ENCODE measurements around the gene NOC3L. TPM values are rescaled to one million over a fixed set of nuclear protein-coding genes. Genes with fewer than 3 reads are reported as not detected.
"Not testable (repeated sequence)": the region's sequence is repeated elsewhere in the genome, so short reads cannot be mapped to it uniquely, and the experiment has no call there.

NOC3L gene, protein sequence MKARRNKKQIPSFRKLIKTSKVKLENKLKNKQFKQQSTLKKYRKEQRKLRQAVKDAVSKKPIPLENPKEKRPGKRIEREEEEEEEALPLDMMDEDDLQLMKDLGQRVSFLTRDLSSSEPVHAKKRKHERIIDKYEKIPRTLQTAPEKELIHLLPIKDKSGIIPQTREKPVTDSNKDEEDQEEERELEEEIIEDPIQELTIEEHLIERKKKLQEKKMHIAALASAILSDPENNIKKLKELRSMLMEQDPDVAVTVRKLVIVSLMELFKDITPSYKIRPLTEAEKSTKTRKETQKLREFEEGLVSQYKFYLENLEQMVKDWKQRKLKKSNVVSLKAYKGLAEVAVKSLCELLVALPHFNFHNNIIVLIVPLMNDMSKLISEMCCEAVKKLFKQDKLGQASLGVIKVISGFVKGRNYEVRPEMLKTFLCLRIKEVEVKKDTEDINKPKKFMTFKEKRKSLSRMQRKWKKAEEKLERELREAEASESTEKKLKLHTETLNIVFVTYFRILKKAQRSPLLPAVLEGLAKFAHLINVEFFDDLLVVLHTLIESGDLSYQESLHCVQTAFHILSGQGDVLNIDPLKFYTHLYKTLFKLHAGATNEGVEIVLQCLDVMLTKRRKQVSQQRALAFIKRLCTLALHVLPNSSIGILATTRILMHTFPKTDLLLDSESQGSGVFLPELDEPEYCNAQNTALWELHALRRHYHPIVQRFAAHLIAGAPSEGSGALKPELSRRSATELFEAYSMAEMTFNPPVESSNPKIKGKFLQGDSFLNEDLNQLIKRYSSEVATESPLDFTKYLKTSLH
- total RNA-seq = 20.8 TPM

DNA sequence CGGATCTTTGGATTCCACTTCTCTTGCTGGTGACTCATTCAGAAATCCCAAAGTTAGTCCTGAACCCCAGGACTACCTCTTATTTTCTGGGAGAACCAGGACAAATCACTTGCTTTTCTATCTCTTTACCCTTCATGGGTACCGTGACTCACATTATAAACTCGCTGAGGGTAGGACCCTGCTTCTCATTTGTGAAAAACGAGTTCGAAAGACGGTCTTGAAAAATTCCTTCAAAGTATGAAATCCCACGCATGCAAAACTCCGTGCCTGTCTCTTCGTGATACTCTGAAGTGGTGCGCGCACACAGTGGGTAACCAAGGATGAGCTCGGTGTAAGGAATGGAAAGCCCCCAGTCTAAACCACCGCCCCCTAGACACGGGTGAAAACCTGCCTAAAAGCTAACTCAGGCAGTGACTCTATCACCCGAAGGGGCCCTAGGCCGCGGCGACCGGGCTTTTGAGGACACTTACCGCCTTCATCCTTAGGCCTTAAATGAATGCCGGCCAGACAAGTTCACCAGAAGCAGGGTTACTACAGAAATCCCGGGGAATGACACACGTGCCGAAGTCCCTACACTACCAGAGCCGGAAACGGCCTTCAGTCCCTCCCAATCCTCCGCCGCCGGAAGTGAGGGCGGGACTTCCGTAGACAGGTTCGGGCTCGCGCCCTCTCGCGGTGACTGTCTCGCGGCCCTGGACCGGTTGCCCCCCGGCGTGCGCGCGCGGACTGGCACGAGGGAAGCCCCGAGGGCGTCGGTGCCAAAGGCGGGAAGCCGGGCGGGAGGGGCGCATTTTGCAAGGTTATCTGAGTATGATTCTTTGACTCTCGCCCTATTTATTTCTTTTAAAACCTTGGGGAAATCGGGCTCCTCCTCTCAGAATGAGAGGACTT, at the start of gene NOC3L:
Gene NOC3L, minus strand, starts transcription at position 580 of the 891 bp plus-strand sequence. Its CDS starts 101 bp downstream, at position 479.
- no peak for FAIRE-seq

DNA sequence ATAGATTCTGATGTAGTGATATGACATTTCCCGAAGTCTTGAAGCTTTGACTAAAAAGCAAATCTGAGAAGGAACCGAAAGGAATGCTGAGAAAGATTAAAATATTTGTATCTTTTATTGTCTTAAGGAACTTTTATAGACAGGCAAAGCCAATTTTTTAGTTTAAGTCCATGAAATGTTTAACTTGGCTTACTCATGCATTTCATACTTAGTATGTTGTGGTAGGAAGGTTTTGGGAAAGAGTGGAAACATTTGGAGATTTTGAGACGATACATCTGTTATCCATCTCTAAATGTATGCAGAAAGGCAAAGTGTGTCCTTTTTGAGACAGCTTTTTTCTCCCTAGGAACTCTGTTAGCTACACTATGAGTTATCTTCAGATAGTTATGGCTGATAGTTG, 49.7 kb upstream of the NOC3L start:
- DNase-seq (ENCODE audit: low spot score in 2 of 2) (no peak), FAIRE-seq (no peak)

More for the DNA sequence above, at the start of gene NOC3L:
- peak; percentile 76 to 89 for DNase-seq (ENCODE audit: low spot score in 2 of 2)

DNA sequence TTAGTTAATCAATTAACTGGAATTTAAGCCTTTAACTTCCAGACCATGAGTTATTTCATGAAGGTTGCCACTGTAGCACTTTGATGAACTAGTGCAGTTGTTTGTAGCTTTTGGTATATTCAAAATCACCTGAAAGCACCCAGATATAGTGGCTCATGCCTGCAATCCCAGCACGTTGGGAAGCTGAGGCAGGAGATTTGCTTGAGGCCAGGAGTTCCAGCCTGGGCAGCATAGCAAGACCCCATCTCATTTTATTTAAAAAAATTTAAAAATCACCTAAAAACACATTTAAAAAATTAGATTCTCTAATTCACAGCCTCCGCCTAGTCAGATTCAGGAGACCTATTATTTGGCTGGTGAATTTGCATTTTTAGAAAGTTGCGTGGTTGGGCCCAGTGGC, 48.6 kb upstream of the NOC3L start:
- no peak for FAIRE-seq
- DNase-seq (ENCODE audit: low spot score in 2 of 2) = no peak

DNA sequence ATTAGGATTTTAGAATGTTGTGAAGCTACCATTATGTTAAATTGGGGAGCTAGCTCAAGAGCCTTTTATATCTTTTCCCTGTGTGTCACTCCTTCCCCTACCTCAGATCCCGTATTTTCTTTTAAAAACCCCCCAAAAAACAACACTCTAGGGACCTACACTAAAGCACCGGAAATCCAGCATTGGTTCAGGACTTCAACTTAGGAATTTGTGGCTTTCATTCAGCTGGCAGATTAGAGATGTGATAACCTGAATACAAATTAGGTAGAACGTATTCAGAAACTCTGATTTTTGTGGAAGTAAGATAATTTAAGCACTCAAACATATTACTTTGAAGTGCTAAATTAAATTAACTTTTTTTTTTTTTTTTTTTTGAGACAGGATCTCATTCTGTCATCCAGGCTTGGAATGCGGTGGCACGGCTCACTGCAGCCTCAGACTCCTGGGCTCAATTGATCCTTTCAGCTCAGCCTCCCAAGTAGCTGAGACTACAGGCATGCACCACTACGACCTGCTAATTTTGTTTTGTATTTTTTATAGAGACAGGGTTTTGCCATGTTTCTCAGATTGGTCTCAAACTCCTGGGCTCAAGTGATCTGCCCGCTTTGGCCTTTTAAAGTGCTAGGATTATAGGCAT, 46.4 kb upstream of the NOC3L start:
- DNase-seq (ENCODE audit: low spot score in 2 of 2) (no peak), FAIRE-seq (no peak)

DNA sequence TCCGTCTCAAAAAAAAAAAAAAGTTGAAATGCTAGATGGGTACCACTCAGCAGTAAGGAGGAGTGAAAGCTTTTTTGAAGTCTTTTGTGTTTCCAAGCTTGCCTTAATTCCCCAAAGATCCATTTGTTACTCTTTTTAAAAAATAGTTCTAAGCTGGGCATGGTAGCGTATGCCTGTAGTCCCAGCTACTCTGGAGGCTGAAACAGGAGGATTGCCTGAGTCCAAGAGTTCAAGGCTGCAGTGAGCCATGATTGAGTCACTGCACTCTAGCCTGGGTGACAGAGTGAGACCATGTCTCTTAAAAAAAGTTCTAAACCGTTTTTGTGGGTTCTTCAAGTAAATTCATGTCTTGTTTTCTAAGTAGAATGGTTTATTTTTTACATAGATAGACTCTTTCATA, 44.9 kb upstream of the NOC3L start:
- no peak for DNase-seq (ENCODE audit: low spot score in 2 of 2)
- no peak for FAIRE-seq

DNA sequence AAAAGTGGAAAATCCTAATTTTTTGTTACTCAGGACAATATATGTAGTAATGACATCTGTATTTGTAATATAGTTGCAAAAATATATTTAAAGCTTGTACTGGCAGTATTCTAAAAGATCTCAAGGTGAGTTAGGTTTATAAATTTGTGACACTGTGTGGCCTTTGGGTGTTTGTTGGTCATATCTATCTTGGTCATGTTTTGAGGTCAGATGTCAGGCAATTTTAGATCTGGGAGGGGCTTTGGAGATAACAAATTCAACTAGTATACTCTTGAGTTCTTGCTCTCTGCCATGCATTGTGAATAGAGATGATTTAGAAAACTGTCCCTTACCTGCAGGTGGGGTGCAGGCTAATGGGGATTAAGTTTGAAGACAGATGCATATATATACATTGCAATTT, 42.7 kb upstream of the NOC3L start:
- DNase-seq (ENCODE audit: low spot score in 2 of 2) = no peak
- FAIRE-seq = no peak

DNA sequence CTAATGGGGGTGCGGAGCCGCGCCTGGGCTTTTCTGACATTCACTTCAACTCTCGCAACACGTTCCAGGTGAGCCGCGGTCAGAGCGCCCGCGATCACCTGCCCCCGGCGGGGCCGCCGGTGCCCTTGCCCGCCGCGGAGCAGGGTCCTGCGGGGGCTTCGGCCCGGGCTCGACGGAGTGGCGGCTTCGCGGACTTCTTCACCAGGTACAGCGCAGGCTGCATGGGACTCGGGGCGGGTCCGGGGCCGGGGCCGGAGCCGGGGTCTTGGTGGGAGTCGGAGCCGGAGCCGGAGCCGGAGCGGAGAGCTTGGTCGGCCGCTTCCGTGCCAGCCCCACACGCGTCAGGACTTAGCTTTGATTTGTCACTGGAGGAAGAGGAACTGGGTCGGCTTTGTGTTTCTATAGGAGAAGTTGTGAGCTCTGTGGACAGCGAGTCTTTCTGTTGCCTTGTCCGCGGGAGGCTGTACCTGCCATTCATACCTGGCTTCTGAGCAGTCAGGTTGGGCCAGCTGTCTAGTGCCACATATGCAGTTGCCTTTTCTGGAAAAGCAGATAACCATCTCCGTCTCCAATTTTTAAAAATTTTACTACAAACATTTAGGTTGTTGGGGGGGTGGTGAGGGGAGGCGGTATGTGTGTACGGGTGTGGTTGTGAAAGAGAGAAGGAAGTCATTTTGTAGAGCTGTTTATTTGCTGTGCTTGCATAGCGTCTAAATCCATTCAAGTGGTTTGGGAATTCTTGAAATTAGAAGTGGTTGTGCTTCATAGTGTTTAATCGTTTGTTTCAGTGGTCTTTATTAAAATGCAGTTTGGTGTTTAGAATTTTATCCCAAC, 40.9 kb upstream of the NOC3L start:
- DNase-seq (ENCODE audit: low spot score in 2 of 2) (peak; percentile 33 to 52), FAIRE-seq (no peak)

DNA sequence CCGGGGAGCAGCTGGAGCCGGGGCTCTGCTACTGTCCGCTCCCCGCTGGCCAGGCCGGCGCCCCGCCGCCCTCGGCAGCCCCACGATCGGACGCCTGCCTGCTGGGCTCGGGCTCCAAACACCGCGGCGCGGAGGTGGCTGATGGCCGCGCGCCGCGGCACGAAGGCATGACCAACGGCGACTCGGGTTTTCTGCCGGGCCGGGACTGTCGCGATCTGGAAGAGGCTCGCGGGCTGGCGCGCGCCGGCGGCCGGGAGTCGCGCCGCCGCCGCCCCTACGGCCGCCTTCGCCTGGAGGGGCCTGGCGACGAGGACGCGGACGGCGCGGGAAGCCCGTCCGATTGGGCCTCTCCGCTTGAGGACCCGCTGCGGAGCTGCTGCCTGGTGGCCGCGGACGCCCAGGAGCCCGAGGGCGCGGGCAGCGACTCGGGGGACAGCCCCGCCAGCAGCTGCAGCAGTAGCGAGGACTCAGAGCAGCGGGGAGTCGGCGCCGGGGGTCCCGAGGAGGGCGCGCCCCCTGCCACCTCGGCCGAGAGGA, 40.2 kb upstream of the NOC3L start:
- no peak for FAIRE-seq

DNA sequence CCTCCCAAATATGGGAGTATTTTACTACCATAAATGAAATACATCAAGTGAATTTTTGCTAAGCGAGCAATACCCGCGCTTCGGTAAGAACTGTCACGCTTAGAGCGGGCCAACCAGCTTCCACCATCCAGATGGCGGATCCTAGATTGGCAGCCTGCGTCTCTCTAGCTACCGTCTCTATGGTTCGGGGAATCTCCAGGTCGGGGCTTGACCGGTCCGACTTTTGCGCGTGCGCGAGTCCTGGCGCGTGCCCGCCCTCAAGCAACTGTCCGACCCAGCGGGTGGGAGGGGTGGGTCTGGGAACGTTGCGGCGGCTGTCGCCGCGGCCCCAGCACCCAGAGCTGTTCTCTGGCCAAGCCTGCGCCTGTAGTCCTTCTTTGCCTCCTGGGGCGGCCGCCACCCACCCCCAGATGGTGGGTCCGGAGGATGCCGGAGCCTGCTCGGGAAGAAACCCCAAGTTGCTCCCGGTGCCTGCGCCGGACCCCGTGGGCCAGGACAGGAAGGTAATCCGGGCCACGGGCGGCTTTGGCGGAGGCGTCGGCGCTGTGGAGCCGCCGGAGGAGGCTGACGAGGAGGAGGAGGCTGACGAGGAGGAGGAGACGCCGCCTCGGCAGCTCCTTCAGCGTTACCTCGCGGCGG, 39.6 kb upstream of the NOC3L start, which contains the start of gene TBC1D12:
Gene TBC1D12, plus strand, starts transcription at position 338 of the 639 bp plus-strand sequence. Its CDS starts 73 bp downstream, at position 411.
- FAIRE-seq (no peak), DNase-seq (ENCODE audit: low spot score in 2 of 2) (peak; percentile 89)

More for the DNA sequence above, 40.2 kb upstream of the NOC3L start:
- peak; percentile 43 to 65 for DNase-seq (ENCODE audit: low spot score in 2 of 2)

DNA sequence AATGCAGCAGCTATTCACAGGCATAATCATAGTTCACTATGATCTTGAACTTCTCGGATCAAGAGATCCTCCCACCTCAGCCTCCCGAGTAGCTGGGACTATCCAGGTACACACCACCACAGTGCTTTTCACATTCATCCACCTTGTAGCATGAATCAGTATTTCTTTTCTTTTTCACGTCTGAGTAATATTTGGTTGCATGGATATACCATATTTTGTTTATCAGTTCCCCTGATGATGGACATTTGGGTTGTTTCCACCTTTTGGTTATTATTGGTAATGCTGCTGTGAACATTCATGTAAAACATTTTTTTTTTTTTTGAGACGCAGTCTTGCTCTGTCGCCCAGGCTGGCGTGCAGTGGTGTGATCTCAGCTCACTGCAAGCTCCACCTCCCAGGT, 36.0 kb upstream of the NOC3L start:
- FAIRE-seq (no peak), DNase-seq (ENCODE audit: low spot score in 2 of 2) (no peak)

DNA sequence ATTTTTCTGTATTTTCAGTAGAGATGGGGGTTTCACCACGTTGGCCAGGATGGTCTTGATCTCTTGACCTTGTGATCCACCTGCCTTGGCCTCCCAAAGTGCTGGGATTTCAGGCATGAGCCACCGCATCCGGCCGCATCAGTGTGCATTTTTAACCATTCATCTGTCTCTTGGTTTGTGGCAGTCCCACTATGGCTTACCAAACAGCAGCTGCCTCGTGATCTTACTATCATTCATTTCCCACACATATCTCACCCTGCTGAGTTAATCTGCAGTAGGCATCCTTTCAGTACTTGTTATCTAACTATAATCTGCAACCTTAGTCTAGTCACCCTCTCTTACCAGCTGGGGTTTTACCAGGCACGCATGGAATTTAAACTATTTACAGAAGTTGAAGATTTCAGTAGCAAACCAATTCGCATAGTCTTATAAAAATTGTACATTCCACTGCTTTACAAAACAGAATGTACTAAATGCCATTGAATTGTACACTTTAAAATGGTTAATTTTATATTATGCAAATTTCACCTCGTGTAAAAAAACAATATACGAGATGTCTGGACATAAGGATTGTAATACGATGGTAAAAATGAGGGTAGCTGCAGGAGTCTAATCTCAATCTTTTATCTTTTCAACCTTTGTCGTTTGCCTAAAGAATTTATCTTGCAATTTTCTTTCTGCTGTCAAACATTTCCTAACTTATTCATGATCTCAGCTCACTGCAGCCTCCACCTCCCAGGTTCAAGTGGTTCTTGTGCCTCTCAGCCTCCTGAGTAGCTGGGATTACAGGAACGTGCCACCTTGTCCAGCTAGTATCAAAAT, 35.0 kb upstream of the NOC3L start:
- DNase-seq (ENCODE audit: low spot score in 2 of 2) = no peak
- FAIRE-seq = no peak

DNA sequence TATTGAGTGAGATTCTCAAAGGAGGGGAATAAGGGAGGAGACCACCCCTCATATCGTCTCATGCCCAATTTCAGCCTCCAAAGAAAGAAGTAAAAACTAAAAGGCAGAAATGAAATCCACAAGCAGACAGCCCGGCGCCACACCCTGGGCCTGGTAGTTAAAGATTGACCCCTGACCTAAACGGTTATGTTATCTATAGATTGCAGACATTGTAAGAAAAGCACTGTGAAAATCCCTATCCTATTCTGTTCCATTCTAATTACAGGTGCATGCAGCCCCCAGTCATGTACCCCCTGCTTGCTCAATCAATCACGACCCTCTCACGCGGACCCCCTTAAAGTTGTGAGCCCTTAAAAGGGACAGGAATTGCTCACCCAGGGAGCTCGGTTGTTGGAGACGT, 29.4 kb upstream of the NOC3L start:
- not testable (repeated sequence) for FAIRE-seq; DNase-seq (ENCODE audit: low spot score in 2 of 2)

DNA sequence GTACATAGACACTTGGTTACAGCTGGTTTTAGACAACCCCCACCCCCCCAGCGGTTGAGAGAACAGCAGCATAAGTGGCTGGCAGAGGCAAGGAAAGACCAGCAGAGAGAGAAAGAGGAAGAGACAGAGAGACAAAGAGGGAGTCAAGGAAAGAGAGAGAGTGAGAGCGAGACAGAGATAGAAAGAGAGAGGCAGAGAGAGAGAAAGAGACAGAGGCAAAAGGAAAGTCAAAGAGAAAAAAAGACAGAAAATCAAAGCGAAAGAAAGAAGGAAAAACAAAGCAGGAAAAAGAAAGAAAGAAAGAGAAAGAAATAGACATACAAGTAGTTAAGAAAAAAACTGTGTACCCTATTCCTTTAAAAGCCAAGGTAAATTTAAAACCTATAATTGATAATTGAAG, 23.0 kb upstream of the NOC3L start:
- FAIRE-seq; DNase-seq (ENCODE audit: low spot score in 2 of 2): not testable (repeated sequence)

DNA sequence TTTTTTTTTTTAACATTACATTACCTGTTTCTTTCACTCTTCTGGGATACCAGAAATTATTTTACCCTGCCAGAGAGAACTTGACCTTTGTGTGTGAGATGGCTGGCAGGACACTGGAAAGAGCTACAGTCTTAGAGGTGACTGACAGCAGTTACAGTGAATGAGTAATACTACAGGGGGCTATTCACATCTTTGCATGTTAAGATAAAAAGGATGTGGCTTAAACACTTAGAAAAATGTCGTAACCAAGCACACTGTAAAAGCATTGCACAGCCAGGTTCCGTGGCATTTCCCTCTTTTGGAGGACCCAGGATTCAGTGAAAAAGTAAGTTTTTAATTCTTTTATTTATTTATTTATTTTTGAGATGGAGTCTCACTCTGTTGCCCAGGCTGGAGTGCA, 20.8 kb upstream of the NOC3L start:
- DNase-seq (ENCODE audit: low spot score in 2 of 2) = no peak
- FAIRE-seq = no peak

DNA sequence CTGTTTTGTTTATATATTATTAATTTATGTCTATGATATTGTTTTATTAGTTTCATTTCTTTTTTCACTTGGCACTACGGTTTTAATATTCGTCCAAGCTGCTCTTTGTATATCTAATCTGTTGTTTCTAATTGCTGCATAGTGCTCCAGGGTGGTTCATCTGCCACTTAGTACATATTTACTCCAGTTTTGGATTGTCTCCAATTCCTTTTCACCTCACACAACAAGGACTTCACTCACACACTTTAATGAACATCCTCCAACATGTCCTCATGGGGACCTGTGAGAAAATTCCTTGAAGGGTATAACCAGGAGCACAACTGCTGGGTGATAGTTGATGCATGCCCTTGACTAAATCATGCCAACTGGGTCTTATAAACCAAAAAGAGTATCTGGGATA, 14.1 kb upstream of the NOC3L start:
- DNase-seq (ENCODE audit: low spot score in 2 of 2) (no peak), FAIRE-seq (no peak)

DNA sequence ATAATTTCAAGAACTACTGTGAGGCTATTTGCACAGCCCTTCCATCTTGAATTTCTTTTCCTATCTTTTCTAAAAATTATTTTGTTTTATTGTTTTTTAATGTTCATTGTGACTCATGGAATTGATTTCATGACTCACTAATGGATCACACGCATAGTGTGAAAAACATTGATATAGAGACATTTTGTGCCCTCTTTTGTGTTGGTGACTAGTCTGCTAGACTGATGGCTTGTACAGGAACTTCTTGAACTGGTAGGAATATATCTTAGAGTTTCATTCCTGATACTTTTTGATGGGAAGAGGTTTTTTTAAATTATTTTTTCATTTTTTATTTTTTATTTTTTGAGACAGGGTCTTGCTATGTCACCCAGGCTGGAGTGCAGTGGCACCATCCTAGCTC, 12.6 kb upstream of the NOC3L start:
- DNase-seq (ENCODE audit: low spot score in 2 of 2) (no peak), FAIRE-seq (no peak)

DNA sequence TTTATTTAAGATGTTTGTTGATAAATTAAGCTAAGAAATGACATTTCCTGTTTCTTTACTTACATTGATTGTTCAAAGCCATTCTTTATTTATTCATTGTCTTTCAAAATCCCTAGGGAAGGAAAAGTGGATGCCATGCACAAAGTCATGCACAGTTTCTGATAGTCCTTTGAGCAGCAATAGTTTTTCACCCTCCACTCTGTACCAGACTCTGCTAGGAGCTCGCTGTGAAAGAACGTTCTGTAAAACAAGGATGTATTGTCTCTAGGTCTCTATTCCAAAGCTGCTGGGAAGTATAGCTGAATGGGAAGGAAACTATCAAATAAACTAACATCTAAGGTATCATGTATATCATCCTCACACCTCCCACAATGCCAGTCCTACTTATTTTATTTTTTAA, 7.8 kb upstream of the NOC3L start:
- DNase-seq (ENCODE audit: low spot score in 2 of 2) = peak in 1 of 2 donors; percentile 29
- peak; percentile 88 for FAIRE-seq
